GM06990 (cell line): ENCODE data around the gene DTX4.

Source experiments
- DNase-seq: peaks from one replicate; pipeline ENCODE4 v3.0.0-alpha.2; 2011; ENCODE audit not compliant: insufficient read length; ENCODE audit errors: extremely low read depth
- H3K27me3 ChIP-seq: replicated peaks from 2 replicates; pipeline ENCODE4 v1.6.0; 2011; ENCODE audit warnings: low read length; ENCODE audit not compliant: control insufficient read depth, insufficient read depth
- H3K36me3 ChIP-seq: 2 replicates; pipeline ENCODE4 v1.5.1; 2011; ENCODE audit warnings: low read length; ENCODE audit not compliant: control insufficient read depth, insufficient read depth
- H3K4me3 ChIP-seq: replicated peaks from 2 replicates; pipeline ENCODE4 v1.5.1; 2011; ENCODE audit warnings: low read depth, mild to moderate bottlenecking, control low read depth, low read length
- CTCF ChIP-seq: IDR thresholded peaks from 2 replicates; pipeline ENCODE4 v1.5.1; 2011; ENCODE audit warnings: low read length, control low read depth, mild to moderate bottlenecking, inconsistent platforms; ENCODE audit not compliant: insufficient read depth, poor library complexity, severe bottlenecking

DTX4 gene

GRCh38 chr11:59141191-59141590 is 30.7 kb upstream of the DTX4 start:
- H3K36me3 ChIP-seq: no peaks in the 10 kb centered on the region
- H3K4me3 ChIP-seq: no peak overlapping the region
- no peak for TF ChIP-seq CTCF

GRCh38 chr11:59141673-59142460 is 30.1 kb upstream of the DTX4 start:
- no peak for DNase-seq
- no peaks in the 10 kb centered on the region for H3K27me3 ChIP-seq
- no peak for TF ChIP-seq CTCF
- H3K36me3 ChIP-seq: no peaks in the 10 kb centered on the region
- H3K4me3 ChIP-seq: peak overlapping the region; percentile 77

More at GRCh38 chr11:59141191-59141590, 30.7 kb upstream of the DTX4 start:
- no peak for DNase-seq
- no peaks in the 10 kb centered on the region for H3K27me3 ChIP-seq

GRCh38 chr11:59142530-59143507 is 29.1 kb upstream of the DTX4 start, which contains the start of gene FAM111A:
TSS of gene FAM111A (plus strand) at chr11:59142856. CDS start at chr11:59148873, 6,017 bp downstream.
- no peaks in the 10 kb centered on the region for H3K36me3 ChIP-seq
- H3K27me3 ChIP-seq: no peaks in the 10 kb centered on the region
- peak; percentile 90 for DNase-seq
- TF ChIP-seq CTCF: peak; percentile 63
- peak within 1 kb of the TSS; percentile 77 for H3K4me3 ChIP-seq

GRCh38 chr11:59144096-59144495 is 27.8 kb upstream of the DTX4 start:
- no peaks in the 10 kb centered on the region for H3K27me3 ChIP-seq
- H3K4me3 ChIP-seq: peak overlapping the region; percentile 77
- DNase-seq: no peak
- no peak for TF ChIP-seq CTCF
- no peaks in the 10 kb centered on the region; the same call in 1 of the 2 replicates for H3K36me3 ChIP-seq

- Histone ChIP-seq H3K4me3 (peak overlapping the region; percentile 77), H3K36me3 (no peaks in the 10 kb centered on the region; the same call in 1 of the 2 replicates), H3K27me3 (no peaks in the 10 kb centered on the region)
- peak; percentile 38 for TF ChIP-seq CTCF
- peak; percentile 86 for DNase-seq
These were observed 27.2 kb upstream of the DTX4 start for GRCh38 chr11:59144579-59145345.
